Measurements from ENCODE around the gene KLHL17. TPM values are rescaled to one million over a fixed set of nuclear protein-coding genes. Genes with fewer than 3 reads are reported as not detected.

Gene KLHL17
- total and polyA plus RNA-seq, 9 of the 15 experiments (the other 6 are each of a cell fraction or from before 2014, with no cell fraction given) = 0.14 to 84.8 (median 13.0) TPM

DNA sequence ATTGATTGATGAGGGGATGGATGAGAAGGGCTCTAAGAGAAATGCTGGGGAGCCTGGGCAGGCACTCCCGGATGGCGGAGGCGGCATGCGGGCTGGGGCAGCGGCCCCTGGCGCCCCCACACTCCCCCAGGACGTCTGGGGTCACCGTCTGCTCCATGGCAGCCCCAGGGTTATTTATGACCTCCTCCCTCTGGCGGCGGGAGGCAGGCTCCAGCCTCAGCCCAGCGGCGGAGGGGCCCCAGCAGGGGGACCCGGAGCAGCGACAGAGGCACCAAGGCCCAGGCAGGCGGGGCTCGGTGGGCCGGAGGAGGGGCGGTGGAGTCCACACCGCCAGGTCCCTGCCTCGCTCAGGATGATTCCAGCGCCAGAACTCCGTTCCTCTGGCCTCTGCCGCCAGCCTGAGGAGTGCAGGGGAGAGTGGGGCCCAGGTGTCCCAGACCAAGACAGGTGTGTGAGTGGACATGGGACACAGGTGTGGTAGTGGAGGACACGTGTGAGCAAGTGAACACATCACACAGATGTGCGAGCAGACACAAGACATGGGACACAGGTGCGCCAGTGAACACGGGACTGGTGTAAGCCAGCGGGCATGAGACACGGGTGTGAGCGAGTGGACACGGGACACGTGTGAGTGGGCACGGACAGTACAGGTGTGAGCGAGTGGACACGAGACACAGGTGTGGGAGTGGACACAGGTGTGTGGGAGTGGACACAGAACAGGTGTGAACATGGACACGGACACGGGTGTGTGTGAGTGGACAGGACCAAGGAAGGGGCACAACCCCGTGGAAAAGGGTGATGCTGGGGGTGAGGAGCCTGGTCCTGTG lies 39.2 kb upstream of the KLHL17 start (continued):
- TF ChIP-seq L3MBTL2 (IDR thresholded peaks at IDR 0.05) (peak; percentile 54; the same call in 1 of the 2 replicates), DPF2 (IDR thresholded peaks at IDR 0.05) (0 out of 2 replicates have a peak, but pooled peaks have one; percentile 21), BMI1 (IDR thresholded peaks at IDR 0.05; ENCODE audit: low read length) (no peak), BCOR (IDR thresholded peaks at IDR 0.05) (peak; percentile 79), XRCC4 (IDR thresholded peaks at IDR 0.05; ENCODE audit: extremely low read depth, insufficient read depth, insufficient read length) (no peak), ATF7 (IDR thresholded peaks at IDR 0.05) (peak; percentile 59; the same call in 1 of the 2 replicates), KDM1A (IDR thresholded peaks at IDR 0.05) (peak; percentile 43 to 73; a peak in 3 of 4 replicates), SMAD4 (CRISPR knock-in tag; conservative IDR thresholded peaks at IDR 0.05) (peak; percentile 98), NR2C2 (CRISPR knock-in tag; IDR thresholded peaks at IDR 0.05) (no peak; the same call in 1 of the 2 replicates), NR2C2 (tag; IDR thresholded peaks at IDR 0.05) (peak; percentile 54), KLF13 (tag; IDR thresholded peaks at IDR 0.05; ENCODE audit: borderline replicate concordance, low read depth) (peak; percentile 60; the same call in 1 of the 2 replicates), TBL1XR1 (IDR thresholded peaks at IDR 0.05; ENCODE audit: low read length in 2 of 2) (peak; percentile 76 to 84; a peak in 3 of 4 replicates), LCOR (CRISPR knock-in tag; IDR thresholded peaks at IDR 0.05) (0 out of 2 replicates have a peak, but pooled peaks have one; percentile 21), MECOM (CRISPR knock-in tag; IDR thresholded peaks at IDR 0.05) (no peak), ZNF324 (CRISPR knock-in tag; IDR thresholded peaks at IDR 0.05) (no peak), MYBL2 (IDR thresholded peaks at IDR 0.05; ENCODE audit: low read depth) (no peak), MYBL2 (CRISPR knock-in tag; IDR thresholded peaks at IDR 0.05; ENCODE audit: borderline replicate concordance) (no peak), CBX1 (IDR thresholded peaks at IDR 0.05; ENCODE audit: low read depth) (0 out of 2 replicates have a peak, but pooled peaks have one; percentile 63)
- TF ChIP-seq, protein P1, sequence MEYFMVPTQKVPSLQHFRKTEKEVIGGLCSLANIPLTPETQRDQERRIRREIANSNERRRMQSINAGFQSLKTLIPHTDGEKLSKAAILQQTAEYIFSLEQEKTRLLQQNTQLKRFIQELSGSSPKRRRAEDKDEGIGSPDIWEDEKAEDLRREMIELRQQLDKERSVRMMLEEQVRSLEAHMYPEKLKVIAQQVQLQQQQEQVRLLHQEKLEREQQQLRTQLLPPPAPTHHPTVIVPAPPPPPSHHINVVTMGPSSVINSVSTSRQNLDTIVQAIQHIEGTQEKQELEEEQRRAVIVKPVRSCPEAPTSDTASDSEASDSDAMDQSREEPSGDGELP (CRISPR knock-in tag; IDR thresholded peaks at IDR 0.05; ENCODE audit: borderline replicate concordance) = peak; percentile 75
- TF ChIP-seq, protein P2, sequence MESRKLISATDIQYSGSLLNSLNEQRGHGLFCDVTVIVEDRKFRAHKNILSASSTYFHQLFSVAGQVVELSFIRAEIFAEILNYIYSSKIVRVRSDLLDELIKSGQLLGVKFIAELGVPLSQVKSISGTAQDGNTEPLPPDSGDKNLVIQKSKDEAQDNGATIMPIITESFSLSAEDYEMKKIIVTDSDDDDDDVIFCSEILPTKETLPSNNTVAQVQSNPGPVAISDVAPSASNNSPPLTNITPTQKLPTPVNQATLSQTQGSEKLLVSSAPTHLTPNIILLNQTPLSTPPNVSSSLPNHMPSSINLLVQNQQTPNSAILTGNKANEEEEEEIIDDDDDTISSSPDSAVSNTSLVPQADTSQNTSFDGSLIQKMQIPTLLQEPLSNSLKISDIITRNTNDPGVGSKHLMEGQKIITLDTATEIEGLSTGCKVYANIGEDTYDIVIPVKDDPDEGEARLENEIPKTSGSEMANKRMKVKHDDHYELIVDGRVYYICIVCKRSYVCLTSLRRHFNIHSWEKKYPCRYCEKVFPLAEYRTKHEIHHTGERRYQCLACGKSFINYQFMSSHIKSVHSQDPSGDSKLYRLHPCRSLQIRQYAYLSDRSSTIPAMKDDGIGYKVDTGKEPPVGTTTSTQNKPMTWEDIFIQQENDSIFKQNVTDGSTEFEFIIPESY (CRISPR knock-in tag; IDR thresholded peaks at IDR 0.05) = peak; percentile 27; the same call in 1 of the 2 replicates
- TF ChIP-seq, protein P3, sequence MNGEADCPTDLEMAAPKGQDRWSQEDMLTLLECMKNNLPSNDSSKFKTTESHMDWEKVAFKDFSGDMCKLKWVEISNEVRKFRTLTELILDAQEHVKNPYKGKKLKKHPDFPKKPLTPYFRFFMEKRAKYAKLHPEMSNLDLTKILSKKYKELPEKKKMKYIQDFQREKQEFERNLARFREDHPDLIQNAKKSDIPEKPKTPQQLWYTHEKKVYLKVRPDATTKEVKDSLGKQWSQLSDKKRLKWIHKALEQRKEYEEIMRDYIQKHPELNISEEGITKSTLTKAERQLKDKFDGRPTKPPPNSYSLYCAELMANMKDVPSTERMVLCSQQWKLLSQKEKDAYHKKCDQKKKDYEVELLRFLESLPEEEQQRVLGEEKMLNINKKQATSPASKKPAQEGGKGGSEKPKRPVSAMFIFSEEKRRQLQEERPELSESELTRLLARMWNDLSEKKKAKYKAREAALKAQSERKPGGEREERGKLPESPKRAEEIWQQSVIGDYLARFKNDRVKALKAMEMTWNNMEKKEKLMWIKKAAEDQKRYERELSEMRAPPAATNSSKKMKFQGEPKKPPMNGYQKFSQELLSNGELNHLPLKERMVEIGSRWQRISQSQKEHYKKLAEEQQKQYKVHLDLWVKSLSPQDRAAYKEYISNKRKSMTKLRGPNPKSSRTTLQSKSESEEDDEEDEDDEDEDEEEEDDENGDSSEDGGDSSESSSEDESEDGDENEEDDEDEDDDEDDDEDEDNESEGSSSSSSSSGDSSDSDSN (IDR thresholded peaks at IDR 0.05; ENCODE audit: borderline replicate concordance in 1 of 2, low read depth in 2 of 2, low read length in 2 of 2) = peak; percentile 59 to 96; a peak in 2 of 4 replicates
- TF ChIP-seq, protein P4, sequence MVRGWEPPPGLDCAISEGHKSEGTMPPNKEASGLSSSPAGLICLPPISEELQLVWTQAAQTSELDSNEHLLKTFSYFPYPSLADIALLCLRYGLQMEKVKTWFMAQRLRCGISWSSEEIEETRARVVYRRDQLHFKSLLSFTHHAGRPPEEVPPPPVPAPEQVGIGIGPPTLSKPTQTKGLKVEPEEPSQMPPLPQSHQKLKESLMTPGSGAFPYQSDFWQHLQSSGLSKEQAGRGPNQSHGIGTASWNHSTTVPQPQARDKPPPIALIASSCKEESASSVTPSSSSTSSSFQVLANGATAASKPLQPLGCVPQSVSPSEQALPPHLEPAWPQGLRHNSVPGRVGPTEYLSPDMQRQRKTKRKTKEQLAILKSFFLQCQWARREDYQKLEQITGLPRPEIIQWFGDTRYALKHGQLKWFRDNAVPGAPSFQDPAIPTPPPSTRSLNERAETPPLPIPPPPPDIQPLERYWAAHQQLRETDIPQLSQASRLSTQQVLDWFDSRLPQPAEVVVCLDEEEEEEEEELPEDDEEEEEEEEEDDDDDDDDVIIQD (CRISPR knock-in tag; IDR thresholded peaks at IDR 0.05) = no peak
